HG03354 (cell line): ENCODE measurements around the gene GPN2.
"Not testable (repeated sequence)": the region's sequence is repeated elsewhere in the genome, so short reads cannot be mapped to it uniquely, and the experiment has no call there.

Experiments
- ATAC-seq: cut with Tn5 transposase; IDR thresholded peaks from one replicate; pipeline ENCODE4 v1.9.1; 2021; ENCODE audit warnings: mild to moderate bottlenecking; ENCODE audit not compliant: unreplicated experiment, poor library complexity, severe bottlenecking

The GPN2 gene

DNA sequence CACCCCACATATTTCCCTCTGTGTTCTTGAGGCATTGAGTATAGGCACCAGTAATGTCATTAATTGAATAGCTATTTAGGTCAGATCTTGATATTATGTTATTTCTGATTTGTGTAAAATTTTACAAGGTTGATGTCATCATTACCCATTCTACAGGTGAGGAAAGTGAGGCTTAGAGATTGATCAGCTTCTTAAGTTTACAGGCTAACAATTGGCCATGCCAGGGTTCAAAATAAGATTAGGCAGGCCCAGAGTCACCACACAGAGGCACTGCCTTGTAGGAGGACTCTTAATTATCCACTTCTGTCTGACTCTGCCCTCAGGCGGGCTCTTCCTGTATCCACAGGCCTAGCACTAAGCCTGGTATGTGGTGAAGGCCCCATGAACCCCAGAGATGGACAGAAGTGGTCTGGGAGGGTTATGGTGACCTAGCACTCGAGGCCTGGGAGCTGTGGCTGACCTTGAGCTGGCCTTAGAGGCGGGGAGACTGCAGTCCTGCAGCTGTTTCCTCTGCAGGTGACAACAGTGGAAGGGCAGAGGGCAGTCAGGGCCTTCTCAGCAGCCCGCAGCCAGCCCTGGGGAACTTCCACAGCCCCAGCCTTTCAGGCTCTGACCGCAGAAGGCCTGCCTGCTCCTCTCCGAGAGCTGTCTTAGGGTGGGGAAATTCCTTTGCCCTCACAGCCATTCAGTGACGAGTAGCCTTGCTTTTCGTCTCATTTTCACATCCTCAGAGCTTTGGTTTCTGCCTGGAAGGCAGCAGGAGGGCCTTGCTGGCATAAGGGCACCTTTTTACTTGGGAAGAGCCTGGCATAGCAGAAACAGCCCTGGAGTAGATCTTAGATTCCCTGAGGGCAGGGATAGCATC is 51.4 kb downstream of the GPN2 start:
- ATAC-seq, result peak; percentile 93

DNA sequence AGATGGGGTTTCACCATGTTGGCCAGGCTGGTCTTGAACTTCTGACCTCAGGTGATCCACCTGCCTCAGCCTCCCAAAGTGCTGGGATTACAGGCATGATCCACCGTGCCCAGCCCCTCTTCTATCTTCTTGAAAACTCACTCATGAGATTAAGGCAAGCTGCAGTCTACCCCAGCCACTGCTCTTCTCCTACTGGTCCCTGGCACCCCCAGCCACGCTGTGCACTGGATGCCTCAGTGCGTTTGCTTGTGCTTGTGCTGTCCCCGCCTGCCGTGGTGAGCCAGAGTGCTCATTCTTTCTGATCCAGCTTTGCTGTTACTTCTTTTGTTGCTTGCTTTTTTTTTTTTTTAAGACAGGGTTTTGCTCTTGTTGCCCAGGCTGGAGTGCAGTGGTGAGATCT is 52.4 kb downstream of the GPN2 start:
- not testable (repeated sequence) for ATAC-seq

DNA sequence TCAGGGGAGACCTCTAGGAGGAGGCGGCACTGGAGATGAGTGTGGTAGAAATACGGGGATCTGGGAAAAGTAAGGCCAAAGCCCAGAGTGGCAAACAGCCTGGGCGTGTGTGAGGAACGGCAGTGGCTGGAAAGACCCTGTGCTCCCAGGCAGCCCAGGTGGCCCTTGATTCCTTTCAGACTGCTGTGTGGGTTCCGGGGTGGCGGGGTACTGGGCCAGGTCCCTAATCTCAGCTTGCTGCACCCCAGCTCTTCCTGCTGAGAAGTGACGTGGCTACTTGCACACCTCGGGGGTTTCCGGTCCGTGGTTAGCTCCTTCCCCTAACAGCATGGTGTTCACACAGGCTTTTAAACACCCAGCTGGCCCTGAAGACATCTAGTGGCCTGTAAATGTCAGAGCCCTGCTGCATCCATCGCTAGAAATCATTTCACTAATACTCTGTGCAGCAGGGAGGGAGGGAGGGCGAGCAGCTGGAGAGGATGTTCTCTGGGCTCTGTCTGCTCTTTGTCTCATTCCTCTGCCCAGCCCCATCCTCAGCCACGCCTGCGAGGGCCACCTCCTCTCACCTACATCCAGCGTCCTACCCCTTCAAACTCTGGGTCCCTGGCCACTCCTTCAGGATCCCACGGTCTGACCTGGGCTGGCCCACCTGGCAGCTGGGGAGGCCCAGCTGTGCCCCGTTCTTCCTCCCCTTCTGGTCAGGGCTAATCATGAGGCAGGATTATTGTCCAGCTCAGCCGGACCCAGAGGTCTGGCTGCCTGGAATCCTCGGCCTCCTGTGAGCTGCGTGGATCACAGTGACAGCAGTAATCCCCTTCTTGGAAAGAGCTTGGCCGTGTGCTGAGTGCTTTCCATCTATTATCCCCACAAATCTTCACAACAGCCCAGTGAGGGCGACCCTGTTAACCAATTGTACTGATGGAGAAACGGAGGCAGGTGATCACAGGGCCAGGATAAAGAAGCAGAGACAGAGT is 56.4 kb downstream of the GPN2 start:
- ATAC-seq, result peak; percentile 85

DNA sequence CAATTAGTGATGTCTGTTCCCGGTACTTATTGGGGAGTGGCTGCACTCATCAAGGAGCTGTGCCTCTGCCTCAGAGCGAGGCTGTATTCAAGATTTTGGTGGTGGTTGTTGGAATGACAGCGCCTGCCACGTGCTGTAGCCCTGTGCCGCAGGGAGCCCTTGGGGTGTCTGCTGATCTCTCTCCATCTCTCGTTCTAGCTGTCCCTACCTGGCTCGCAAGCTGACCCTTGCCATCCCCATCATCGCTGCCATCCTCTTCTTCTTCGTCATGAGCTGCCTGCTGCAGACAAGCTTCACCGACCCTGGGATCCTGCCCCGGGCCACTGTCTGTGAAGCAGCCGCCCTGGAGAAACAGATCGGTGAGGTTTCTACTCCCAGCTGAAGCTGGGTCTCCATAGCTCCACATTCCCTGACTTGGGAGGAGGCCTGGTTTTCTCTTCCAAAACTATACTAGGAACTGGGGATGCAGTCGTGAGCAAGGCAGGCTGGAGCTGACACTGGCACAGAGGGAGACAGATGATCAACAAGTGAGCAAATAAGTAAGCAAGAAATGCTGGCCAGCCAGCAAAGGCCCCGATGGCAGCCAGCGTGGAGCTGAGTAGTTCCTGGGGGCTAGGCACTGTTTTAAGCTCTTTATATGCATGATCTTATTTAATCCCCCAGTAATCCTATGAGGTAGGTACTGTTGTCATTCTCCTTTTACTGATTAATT is 57.7 kb downstream of the GPN2 start:
- ATAC-seq, result no peak

DNA sequence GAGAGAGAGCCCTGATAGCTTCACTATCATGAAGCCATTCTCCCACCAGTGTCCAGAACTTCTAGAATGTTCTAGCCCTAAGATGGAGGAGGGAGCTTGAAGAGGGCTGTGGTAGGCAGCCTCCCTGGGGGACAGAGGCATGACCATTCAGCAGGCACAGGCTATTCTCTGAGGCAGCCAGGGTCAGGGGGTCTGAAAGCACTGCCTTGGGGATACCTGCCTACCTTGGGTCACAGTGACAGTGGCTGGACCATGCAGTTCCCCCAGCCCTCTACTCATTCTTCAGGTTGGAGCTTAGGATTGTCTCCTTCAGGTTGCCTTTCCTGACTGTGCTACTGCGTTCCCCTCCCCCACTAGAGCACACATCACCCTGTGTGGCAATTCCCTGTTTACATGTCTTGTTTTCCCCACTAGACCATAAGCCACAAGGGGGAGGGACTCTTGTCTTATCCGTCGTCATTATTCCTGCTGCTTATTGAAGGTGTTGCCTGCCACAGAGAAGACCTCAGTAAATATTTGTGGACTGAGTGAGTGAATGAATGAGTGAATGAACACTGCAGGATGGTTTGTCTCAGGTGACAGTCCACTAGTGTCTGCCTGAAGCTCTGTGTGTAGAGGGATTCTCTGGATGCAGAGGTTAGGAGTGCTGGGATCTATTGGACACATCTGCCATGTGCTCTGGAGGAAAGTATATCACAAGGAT is 58.4 kb downstream of the GPN2 start:
- no peak for ATAC-seq

DNA sequence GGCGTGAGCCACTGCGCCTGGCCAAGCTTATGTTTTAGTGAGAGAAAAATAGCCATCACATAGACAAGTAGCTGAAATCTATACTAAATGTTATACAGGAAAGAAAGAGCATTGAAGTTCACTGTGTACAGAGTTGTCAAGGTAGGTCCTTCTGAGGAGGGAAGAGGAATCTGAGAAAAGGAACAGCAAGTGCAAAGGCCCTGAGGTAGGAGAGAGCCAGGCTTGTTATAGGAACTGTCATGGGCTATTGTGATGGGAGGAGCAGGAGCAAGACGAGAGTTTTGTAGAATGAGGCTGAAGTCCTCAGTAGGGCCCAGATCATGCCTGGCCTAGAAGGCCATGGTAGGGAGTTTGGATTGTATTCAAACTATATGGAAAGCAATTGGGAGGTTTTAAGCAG is 59.0 kb downstream of the GPN2 start:
- no peak for ATAC-seq

DNA sequence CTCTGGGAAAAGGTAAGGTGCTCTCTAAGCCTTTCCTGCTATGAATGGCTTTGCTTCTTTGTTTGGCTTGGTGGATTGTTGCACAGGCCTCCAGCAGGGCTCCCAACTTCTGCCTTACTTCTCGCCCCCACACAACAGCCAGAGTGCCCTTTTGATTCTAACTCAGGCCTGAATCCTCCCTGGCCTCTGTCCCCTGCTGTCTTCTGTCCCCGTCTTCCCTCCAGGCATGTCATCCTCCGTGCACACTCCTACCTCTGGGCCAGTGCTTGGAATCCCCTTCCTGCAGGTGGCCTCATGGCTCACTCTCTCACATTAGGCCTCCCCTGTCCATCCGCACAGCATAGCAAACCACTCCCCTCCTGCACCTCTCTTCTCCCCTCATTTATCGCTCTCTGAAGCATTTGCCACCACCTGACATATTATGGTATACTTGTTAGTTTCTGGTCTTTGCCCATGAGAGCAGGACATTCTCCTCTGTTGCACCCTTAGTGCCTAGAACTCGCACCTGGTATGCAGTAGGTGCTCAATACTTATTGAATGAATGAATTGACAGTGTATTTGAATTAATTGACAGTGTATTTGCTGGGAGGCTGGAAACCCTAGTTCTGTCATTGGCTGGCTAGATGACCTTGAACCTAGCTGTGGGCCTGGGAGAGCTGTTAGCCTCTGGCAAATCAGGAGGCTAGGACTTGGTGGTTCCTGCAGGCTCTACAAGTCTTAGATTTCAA is 60.7 kb downstream of the GPN2 start:
- ATAC-seq, result no peak

DNA sequence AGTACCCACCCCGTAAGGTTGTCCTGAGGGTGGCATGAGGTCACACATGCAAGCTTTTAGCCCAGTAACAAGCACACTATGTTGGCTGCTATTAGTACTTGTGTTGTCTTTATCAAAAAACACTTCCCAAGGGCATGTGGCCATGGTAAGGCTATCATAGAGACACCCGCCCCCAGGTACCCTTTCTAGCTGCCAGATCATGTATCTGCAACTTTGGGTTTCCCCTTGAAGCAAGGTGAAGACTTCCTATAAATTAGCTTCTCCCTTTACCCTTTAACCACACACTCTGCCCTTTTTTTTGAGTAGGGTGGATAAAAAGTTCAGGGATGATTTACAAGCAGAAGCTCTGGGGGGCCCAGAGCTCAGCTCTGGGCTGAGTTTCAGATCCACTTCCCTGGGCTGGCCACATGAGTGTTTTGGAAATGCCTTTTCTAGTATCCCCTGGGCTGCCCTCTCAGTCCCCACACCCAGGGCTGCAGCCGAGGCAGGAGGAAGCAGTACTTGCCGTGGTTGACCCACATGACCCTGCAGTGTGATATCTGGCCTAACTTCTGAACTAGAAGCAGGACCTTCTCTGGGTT is 61.6 kb downstream of the GPN2 start:
- ATAC-seq, result no peak

DNA sequence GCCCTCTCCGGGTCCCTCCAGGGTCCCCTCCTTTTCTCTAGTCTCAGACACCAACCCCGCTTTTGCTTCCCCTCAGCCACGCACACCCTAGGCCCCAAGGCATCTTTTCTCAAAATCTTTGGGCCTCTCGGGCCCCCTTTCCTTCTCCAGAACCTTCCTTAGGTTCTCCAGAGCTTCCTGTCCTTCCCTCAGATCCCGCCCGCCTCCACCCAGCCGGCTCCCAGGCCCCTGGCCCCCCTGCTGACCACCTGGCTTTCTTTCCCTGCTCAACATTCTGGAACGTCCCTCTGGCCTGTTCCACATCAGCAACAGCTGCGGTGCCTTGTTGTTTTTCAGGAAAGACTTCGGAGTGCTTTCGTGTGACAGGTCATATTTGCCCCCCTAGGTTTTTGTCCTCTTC is 62.4 kb downstream of the GPN2 start:
- ATAC-seq, result no peak

DNA sequence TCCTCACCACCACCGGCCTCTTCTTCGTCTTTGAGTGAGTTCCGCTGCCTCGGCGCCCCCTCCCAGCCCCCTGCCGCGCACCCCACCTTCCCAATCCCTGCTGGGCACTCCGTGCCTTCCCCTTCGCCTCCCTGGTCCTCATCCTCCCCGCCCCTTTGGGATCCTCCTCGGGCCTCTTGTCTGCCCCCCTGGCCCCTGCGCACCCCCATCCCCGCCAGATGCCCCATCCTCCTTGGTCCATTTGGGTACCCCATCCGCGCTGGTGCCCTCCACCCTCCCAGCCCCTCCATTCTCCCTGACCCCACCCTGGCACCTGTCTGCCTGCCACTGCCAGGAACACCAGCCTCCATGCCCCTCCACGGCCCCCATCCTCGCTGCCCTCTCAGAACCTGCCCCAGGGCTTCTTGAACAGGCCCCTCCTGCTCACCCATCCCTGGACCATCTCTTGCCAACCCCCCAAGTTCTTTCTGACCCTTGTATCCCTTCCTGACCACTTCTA is 62.9 kb downstream of the GPN2 start:
- no peak for ATAC-seq

DNA sequence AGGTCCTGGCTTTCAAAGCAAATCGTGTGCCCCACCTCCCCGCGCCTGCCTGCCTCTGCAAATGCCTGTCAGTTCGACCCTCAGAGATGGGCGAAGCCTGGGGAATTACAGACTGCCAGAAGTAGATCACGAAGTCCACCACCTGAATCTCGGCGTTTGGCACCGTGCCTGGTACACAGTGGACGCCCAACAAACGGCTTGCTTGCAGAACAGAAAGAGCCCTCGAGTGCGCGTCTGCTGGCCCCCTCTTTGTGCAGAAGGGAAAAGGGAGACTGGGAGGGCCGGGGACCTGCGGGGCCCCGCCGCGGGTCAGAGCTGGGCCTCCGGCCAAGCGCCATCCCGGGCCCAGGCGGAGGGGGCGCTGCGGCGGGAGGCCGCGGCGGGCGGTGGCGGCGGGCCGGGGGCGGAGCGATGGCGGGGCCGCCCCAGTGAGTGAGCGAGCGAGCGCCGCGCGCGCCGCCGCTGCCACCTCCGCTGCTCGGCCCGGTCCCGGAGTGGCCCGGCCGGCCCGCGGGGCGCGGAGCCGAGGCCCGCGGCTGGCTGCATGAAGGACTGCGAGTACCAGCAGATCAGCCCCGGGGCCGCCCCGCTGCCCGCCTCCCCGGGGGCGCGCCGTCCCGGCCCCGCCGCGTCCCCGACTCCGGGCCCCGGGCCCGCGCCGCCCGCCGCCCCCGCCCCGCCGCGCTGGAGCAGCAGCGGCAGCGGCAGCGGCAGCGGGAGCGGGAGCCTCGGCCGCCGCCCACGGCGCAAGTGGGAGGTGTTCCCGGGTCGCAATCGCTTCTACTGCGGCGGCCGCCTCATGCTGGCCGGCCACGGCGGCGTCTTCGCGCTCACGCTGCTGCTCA is 63.6 kb downstream of the GPN2 start, which contains the start of gene ZDHHC18:
ZDHHC18 (plus strand) TSS at position 428 of the 845 bp plus-strand sequence; CDS start at position 545, 117 bp downstream.
- peak; percentile 79 for ATAC-seq
